T follicular helper cell (primary cell): ENCODE results near the gene WHAMM.
A peak's percentile ranks its signal among the peaks of the same experiment; 100 is the strongest.
"Not testable (repeated sequence)": the region's sequence is repeated elsewhere in the genome, so short reads cannot be mapped to it uniquely, and the experiment has no call there.

Source experiments
- DNase-seq: peaks from one replicate; pipeline ENCODE4 v3.0.0-alpha.2; 2020; ENCODE audit warnings: low read depth

WHAMM gene

GRCh38 chr15:82838096-82838735 is 28.8 kb downstream of the WHAMM start:
- no peak for DNase-seq

GRCh38 chr15:82839136-82839535 is 29.7 kb downstream of the WHAMM start:
- no peak for DNase-seq

GRCh38 chr15:82840166-82840565 is 30.7 kb downstream of the WHAMM start:
- no peak for DNase-seq

- no peak for DNase-seq
These were observed 34.1 kb downstream of the WHAMM start for GRCh38 chr15:82843566-82843965.

- no peak for DNase-seq
These were observed 36.3 kb downstream of the WHAMM start for GRCh38 chr15:82845686-82846085.

- no peak for DNase-seq
These were observed 37.2 kb downstream of the WHAMM start for GRCh38 chr15:82846621-82847020.

GRCh38 chr15:82847703-82848102 is 38.3 kb downstream of the WHAMM start:
- DNase-seq, result no peak

GRCh38 chr15:82848241-82848993 is 39.0 kb downstream of the WHAMM start:
- no peak for DNase-seq

- peak; percentile 13 for DNase-seq
These were observed 40.4 kb downstream of the WHAMM start for GRCh38 chr15:82849556-82850512.

GRCh38 chr15:82850731-82851130 is 41.3 kb downstream of the WHAMM start:
- no peak for DNase-seq

GRCh38 chr15:82851306-82851850 is 42.0 kb downstream of the WHAMM start:
- DNase-seq, result no peak

- DNase-seq, result no peak
These were observed 42.6 kb downstream of the WHAMM start for GRCh38 chr15:82851981-82852511.

GRCh38 chr15:82852941-82853561 is 43.6 kb downstream of the WHAMM start:
- no peak for DNase-seq

GRCh38 chr15:82854554-82854953 is 45.1 kb downstream of the WHAMM start:
- DNase-seq, result no peak

GRCh38 chr15:82855286-82856100 is 46.1 kb downstream of the WHAMM start:
- DNase-seq, result no peak

- DNase-seq, result no peak
These were observed 47.2 kb downstream of the WHAMM start for GRCh38 chr15:82856397-82857170.

- DNase-seq, result no peak
These were observed 49.5 kb downstream of the WHAMM start for GRCh38 chr15:82858932-82859331.

GRCh38 chr15:82862886-82863285 is 53.5 kb downstream of the WHAMM start:
- no peak for DNase-seq

GRCh38 chr15:82864967-82865366 is 55.5 kb downstream of the WHAMM start:
- no peak for DNase-seq

- not testable (repeated sequence) for DNase-seq
These were observed 56.2 kb downstream of the WHAMM start for GRCh38 chr15:82865581-82865980.
